SK-N-SH treated with all-trans-retinoic acid at 6 μM for 48 hours (cell line): ENCODE results near the gene MYH14.

Source experiments
- ESRRG ChIP-seq: fragments of 250-450 bp; sonication (Bioruptor Pico); IDR thresholded peaks from 2 replicates; pipeline ENCODE4 v1.6.1; 2021; ENCODE audit warnings: mild to moderate bottlenecking
- OSR1 ChIP-seq: fragments of 250-450 bp; sonication (Bioruptor Pico); IDR thresholded peaks from 2 replicates; pipeline ENCODE4 v1.8.0; 2022; ENCODE audit warnings: moderate library complexity, mild to moderate bottlenecking, inconsistent platforms
- TOX ChIP-seq: fragments of 250-450 bp; sonication (Bioruptor Pico); IDR thresholded peaks from 2 replicates; pipeline ENCODE4 v1.8.0; 2021; ENCODE audit warnings: mild to moderate bottlenecking, moderate library complexity, borderline replicate concordance
- ZC3H10 ChIP-seq: fragments of 250-450 bp; sonication (Bioruptor Pico); IDR thresholded peaks from 2 replicates; pipeline ENCODE4 v1.5.1; 2021; ENCODE audit warnings: mild to moderate bottlenecking, moderate library complexity
- ZFP30 ChIP-seq: fragments of 450-650 bp; formaldehyde crosslinking; IDR thresholded peaks from 2 replicates; pipeline ENCODE4 v1.5.0; 2022; ENCODE audit warnings: mild to moderate bottlenecking, moderate library complexity
- ZNF70 ChIP-seq: fragments of 450-650 bp; formaldehyde crosslinking; IDR thresholded peaks from 2 replicates; pipeline ENCODE4 v1.5.0; 2020; ENCODE audit warnings: mild to moderate bottlenecking, moderate library complexity
- ZNF8 ChIP-seq: fragments of 450-650 bp; formaldehyde crosslinking; IDR thresholded peaks from 2 replicates; pipeline ENCODE4 v1.5.0; 2020; ENCODE audit warnings: mild to moderate bottlenecking, moderate library complexity
- TF ChIP-seq, protein P1 (sequence below): fragments of 250-450 bp; sonication (Bioruptor Pico); IDR thresholded peaks from 2 replicates; pipeline ENCODE4 v1.8.0; 2020; ENCODE audit warnings: mild to moderate bottlenecking, moderate library complexity, borderline replicate concordance
- TF ChIP-seq, protein P2 (sequence below): fragments of 250-450 bp; sonication (Bioruptor Pico); IDR thresholded peaks from 2 replicates; pipeline ENCODE4 v1.5.1; 2020; ENCODE audit warnings: low read depth, mild to moderate bottlenecking, moderate library complexity

GRCh38 chr19:50197348-50197747 is 6.1 kb upstream of the MYH14 start:
- TF ChIP-seq ESRRG (CRISPR knock-in tag) (no peak), ZNF70 (CRISPR knock-in tag) (no peak), OSR1 (no peak), ZNF8 (no peak), TOX (CRISPR knock-in tag) (no peak), ZC3H10 (no peak), ZFP30 (CRISPR knock-in tag) (no peak)
- TF ChIP-seq, protein P1, sequence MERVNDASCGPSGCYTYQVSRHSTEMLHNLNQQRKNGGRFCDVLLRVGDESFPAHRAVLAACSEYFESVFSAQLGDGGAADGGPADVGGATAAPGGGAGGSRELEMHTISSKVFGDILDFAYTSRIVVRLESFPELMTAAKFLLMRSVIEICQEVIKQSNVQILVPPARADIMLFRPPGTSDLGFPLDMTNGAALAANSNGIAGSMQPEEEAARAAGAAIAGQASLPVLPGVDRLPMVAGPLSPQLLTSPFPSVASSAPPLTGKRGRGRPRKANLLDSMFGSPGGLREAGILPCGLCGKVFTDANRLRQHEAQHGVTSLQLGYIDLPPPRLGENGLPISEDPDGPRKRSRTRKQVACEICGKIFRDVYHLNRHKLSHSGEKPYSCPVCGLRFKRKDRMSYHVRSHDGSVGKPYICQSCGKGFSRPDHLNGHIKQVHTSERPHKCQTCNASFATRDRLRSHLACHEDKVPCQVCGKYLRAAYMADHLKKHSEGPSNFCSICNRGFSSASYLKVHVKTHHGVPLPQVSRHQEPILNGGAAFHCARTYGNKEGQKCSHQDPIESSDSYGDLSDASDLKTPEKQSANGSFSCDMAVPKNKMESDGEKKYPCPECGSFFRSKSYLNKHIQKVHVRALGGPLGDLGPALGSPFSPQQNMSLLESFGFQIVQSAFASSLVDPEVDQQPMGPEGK (CRISPR knock-in tag) = no peak
- TF ChIP-seq, protein P2, sequence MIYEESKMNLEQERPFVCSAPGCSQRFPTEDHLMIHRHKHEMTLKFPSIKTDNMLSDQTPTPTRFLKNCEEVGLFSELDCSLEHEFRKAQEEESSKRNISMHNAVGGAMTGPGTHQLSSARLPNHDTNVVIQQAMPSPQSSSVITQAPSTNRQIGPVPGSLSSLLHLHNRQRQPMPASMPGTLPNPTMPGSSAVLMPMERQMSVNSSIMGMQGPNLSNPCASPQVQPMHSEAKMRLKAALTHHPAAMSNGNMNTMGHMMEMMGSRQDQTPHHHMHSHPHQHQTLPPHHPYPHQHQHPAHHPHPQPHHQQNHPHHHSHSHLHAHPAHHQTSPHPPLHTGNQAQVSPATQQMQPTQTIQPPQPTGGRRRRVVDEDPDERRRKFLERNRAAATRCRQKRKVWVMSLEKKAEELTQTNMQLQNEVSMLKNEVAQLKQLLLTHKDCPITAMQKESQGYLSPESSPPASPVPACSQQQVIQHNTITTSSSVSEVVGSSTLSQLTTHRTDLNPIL (CRISPR knock-in tag) = no peak
